GM18909 (cell line): ENCODE results near the gene IPO5.

Experiments used
- ATAC-seq: cut with Tn5 transposase; IDR thresholded peaks from one replicate; pipeline ENCODE4 v1.9.1; 2021; ENCODE audit warnings: mild to moderate bottlenecking; ENCODE audit not compliant: unreplicated experiment, poor library complexity

The IPO5 gene

DNA sequence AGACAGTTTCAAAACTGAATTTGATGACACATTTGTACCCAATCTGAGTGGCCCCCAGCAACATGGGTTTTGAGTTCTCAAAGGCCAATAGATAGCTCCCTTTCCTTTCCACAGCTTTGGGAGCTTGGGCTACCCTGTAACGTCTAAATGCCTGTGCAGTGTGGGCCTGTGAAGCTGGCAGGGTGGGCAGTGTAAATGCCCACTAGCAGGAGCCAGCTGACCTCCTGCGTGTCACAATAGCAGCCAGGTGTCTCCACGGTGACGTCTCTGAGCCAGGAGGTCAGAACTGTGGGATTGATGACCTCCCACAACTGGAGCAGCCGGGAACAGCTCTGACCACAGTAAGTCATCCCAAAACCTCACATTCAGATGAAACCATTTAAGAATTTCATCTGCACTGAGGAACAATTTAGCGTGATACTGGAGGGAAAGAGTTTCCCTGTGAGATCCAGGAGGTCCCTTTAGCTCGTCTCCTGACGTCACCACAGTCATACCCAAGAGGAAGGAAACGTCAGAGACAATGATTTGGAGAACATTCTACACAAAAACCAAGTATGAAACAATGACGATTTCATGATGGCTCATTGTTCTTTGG, at the start of gene IPO5:
Gene IPO5 (plus strand): TSS at position 300 of the 595 bp plus-strand sequence. CDS start 23,022 bp downstream, outside the sequence.
- no peak for ATAC-seq

DNA sequence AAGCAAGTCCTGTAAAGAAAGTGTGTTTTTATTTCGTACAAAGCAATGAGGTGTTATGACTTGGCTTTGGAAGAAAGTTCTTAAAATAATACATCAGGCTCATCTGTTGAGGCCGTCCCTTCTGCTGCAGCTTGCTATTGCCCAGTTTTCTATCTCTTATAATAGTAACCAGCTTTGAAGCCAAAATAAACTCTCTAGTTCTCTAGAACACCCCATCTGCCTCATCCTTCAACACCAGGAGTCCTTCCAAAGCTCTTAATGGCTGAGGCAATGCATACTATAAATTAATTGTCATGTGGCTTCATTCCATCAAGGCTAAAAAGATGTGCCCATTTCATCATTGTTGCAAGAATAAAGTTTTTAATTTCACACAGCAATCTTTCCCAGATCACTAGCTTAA, 49.4 kb upstream of the IPO5 start:
- no peak for ATAC-seq

DNA sequence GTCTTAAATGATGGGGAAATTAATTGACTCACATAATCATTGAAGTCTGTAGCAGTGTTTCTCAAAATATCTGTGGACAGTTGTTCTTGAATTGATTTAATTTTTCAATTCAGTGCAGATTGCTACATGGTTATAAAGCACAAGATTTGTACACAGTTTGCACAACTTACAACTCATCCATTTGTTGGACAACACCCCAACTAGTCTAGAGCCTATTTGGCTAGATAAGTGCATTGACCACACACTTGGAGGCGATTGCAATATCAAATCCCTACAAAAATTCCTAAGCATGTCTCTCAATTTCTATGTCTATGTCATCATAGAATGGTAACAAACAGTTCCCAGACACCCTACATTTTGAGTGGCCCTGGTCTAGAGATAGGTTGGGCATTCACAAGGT, 48.0 kb upstream of the IPO5 start:
- no peak for ATAC-seq

DNA sequence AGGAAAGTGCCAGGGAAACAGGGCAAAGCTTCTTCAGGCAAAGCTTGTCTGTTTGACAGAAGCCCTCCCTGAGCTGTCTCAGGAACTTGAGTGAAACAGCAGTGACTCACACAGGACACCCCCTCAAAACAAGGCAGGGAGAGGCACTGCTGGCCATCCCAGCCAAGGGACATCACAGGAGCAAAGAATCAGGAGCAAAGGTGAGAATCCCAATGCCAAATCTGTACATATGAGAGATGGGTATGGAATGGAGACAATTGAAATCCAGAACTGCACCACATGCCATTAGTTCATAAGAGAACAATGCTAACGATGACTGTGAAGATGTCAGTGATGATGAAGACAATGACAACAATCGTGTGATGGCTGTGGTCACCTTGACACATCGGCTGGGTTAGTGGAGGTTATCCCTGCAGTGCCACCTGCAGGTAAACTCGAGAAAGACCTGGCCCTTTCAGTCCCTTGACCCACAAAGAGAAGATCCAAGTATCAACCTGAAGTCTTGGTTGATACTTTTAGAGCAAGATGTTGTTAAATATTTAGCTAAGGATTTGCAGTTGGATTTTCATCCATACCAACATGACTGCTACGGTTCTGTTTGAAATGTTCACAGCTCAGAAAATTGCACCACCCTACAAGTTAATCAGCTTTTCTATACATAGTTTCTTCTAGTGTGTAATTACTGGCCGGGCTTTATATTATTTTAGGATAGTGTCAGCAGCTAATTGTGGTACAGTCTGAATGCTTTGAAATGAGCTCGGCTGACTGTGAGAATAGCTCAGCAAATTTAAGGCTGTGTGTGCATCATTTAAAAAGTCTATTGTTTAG, 42.0 kb upstream of the IPO5 start:
- ATAC-seq = peak; percentile 76

DNA sequence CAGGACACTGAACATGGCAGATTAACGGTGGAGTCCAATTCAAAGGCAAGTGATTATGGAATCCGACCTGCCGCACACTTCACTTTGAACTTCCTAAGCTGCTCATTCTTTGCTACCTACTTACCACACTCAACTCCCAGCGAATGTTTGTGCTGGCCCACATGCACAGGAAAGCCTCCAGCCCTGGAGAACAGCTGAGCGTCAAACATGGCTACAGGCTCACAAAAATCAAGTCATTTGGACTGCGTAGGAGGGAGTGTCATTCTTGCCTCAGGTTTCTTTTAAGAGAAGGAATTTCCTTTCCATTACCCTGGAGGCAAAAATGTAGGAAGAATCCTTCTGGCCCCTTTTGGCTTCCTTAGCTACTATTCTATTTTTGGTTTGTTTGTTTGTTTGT, 41.3 kb upstream of the IPO5 start:
- ATAC-seq = no peak

GRCh38 chr13:97913206-97913605, 40.3 kb upstream of the IPO5 start:
- ATAC-seq = no peak

DNA sequence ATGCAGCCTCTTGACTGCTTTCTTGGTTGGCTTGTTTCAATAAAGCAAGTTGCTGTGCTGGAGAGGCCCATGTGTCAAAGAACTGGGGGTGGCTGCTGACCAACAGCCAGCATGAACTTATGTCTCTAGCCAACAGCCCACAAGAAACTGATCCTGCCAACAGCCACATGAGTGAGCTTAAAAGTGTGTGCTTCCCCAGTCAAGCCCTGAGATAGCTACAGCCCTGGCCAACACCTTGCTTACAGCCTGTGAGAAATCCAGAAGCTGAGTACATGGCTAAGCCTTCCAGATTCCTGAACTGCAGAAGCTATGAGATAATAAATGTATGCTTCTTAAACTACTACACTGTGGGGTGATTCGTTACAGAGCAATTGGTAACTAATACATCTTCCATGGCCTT, 38.9 kb upstream of the IPO5 start:
- ATAC-seq = no peak

DNA sequence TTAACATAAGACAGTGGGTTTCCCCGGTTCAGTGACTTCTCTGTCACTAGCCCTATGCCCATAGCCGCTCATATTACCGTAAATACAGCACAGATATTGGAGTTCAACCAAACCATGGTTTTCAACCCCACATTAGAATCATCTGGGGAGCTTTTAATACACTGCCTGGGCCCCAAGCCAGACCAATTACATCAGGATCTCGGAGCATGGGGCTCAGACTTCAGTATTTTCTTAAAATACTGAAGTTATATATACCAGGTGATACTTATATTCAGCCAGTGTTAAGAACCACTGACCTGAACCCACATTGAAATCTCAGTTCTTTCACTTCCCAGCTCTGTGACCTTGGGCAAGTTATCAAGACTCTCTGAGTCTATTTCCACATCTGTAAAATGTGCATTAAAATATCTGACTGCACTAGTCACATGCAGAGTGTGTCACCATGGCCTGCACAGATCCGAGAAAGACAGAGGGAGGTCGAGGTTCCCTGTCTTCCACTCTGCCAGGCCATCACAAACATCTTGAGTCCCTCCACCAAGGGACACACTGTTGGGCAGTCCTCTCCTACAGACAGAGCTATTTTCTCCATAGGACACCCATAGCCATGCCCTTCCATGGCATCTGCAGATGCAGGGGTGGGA, 32.2 kb upstream of the IPO5 start:
- no peak for ATAC-seq

GRCh38 chr13:97928301-97928700, 25.2 kb upstream of the IPO5 start:
- no peak for ATAC-seq

DNA sequence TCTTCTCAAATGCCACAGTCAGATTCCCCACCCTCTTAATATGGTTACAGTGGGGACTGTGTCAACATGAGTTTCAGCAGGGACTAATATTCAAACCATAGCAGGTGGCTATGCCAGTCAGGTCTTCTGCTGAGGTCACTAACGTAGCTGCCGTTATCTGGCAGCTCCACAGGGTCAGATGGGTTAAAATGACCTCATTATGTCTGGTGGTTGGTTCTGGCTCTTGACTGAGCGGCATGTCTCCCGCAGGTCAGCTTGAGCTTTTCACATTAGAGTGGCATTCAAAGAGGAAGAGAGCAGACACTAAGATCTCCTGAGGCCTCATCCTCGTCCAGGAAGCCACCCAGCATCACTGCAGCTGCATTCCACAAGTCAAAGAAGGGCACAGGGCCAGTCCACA, 21.4 kb upstream of the IPO5 start:
- no peak for ATAC-seq

- no peak for ATAC-seq
These were observed 20.8 kb upstream of the IPO5 start for GRCh38 chr13:97932647-97933046.

- ATAC-seq = no peak
These were observed 19.7 kb upstream of the IPO5 start for GRCh38 chr13:97933776-97934175.

DNA sequence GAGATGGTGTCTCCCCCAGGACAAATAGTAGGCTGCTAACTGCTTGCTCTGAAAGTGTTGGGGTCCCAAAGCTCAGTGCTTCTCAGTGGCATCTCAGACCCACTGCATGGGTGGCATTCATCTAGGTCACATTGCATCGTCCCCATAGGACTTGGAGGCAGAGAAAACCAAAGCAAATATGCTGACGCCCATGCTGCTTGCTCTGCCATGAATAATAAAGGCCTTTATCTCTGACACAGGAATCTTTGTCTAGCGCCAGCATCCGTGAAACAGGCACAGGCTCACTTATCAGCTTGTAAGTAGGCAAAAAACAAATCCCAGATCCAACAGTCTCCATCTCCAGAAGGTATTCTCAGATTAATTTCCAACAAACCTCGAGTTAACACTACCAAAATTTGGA, 18.9 kb upstream of the IPO5 start:
- ATAC-seq = no peak

DNA sequence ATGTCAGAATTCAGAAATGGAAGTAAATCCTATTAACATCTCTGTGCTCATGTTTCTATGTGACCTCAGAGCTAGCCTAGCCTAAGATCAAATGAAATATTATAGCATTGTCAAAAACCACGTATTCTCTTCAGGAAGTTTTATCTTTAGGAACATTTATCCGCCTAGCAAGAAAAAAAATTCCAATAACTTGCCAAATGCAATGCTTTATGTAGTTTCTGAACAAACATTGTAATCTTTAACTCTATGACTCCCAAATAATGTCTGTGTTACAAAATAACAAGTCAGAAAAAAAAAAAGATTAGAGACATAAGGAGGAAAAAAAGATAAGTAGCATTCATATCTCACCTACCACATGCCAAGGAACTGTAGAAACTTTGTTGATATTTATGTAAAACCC, 18.4 kb upstream of the IPO5 start:
- ATAC-seq = no peak

DNA sequence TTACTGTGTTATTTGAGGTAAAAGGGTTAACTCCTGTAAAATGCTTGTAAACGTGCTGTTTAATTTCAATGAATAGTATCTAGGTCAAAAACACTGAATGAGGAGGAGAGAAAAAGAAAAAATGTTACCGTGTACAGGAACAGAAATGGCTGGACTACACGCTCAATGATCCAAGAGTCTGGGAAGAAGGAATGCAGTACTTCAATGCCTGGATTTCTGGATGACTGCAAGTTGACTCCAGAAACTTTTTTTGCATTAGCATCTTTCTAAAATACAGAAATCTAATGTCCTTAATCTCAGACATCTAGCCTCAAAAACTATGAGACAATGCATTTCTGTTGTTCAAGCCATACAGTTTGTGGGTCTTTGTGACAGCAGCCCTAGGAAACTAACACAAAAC, 17.4 kb upstream of the IPO5 start:
- no peak for ATAC-seq

DNA sequence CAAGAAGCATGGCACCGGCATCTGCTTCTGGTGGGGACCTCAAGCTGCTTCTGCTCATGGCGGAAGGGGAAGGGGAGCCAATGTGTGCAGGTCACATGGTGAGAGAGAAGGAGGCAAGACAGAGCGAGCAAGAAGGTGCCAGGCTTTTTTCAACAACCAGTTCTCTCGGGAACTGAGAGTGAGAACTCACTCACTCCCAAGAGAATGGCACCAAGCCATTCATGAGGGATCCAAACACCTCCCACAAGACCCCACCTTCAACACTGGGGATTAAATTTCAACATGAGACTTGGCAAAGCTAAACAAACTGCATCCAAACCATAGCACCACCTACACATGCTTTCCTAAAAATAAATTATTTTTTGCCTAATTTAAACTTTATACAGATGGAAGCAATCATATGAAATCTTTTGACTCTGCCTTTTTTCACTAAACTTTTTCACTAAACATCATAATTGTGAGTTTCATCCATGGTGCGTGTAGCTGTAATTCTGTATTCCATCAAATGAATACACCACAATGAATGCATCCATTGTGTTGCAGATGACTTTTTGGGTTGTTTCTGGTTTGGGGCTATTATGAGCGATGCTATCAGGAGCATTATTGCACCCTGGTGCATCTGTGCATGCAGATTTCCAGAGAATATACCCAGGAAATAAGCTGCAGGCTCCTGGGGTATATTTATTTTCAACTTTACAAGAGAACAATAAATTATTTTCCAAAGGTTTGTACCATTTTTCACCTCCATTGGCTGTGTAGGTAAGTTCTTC, 14.6 kb upstream of the IPO5 start:
- no peak for ATAC-seq

GRCh38 chr13:97944396-97945029, 9.0 kb upstream of the IPO5 start:
- ATAC-seq = no peak

- ATAC-seq = no peak
These were observed 8.1 kb upstream of the IPO5 start for GRCh38 chr13:97945342-97945741.

DNA sequence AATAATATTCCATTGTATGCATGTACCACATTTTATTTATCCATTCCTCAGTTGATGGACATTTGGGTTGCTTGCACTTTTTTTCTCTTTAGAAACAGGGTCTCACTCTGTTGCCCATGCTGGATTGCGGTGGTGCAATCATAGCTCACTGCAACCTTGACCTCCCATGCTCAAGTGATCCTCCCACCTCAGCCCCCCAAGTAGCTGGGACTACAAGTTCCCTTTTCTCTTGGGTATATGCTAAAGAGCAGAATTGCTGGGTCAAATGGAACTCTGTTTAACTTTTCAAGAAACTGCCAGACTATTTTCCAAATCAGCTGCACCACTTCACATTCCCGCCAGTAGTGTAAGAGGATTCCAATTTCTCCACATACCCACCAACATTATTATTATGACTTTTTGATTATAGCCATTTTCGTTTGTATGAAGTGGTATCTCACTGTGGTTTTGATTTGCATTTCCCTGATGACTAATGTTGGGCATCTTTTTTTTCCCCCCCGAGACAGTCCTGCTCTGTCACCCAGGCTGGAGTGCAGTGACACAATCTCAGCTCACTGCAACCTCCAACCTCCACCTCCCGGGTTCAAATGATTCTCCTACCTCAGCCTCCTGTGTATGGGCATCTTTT, 7.6 kb upstream of the IPO5 start:
- ATAC-seq = no peak
